Subcutaneous abdominal adipose tissue (tissue), 5 donors: Measurements from ENCODE around the gene MYADML2.
A peak's percentile ranks its signal among the peaks of the same experiment; 100 is the strongest.

Experiments
- H3K27ac ChIP-seq: one replicate; pipeline ENCODE4 v1.7.0; 2013; ENCODE audit warnings: low read depth, mild to moderate bottlenecking, inconsistent platforms, low read length, moderate library complexity
- H3K27me3 ChIP-seq, 5 donors: one replicate each; pipeline ENCODE4 v1.7.0; 2013; ENCODE audit warnings: low read length in 5 of 5, inconsistent platforms in 1 of 5; ENCODE audit not compliant: control insufficient read depth in 5 of 5, insufficient read depth in 4 of 5
- H3K36me3 ChIP-seq, 5 donors: one replicate each; pipeline ENCODE4 v1.7.0; 2013; ENCODE audit warnings: low read length in 5 of 5; ENCODE audit not compliant: control insufficient read depth in 5 of 5, insufficient read depth in 5 of 5
- H3K4me1 ChIP-seq, 5 donors: one replicate each; pipeline ENCODE4 v1.7.0; 2013; ENCODE audit warnings: low read length in 5 of 5, mild to moderate bottlenecking in 3 of 5, moderate library complexity in 1 of 5; ENCODE audit not compliant: control insufficient read depth in 5 of 5, insufficient read depth in 5 of 5
- H3K4me3 ChIP-seq, 5 donors: one replicate each; pipeline ENCODE4 v1.7.0; 2013; ENCODE audit warnings: low read length in 5 of 5, low read depth in 1 of 5
- H3K9ac ChIP-seq, 5 donors: one replicate each; pipeline ENCODE4 v1.7.0; 2013; ENCODE audit warnings: low read length in 5 of 5, mild to moderate bottlenecking in 4 of 5, moderate library complexity in 3 of 5
- H3K9me3 ChIP-seq, 5 donors: one replicate each; pipeline ENCODE4 v1.7.0; 2013; ENCODE audit warnings: low read length in 5 of 5; ENCODE audit not compliant: control insufficient read depth in 5 of 5
- donor health status: healthy.
- donor health status: healthy.
- donor health status: healthy.
- donor health status: healthy.
- donor health status: healthy.

MYADML2 gene

GRCh38 chr17:81916234-81917001 is 30.6 kb downstream of the MYADML2 start:
- peaks cover 0 to 64% (median 47%) of the 10 kb centered on the region in 5 donors for H3K36me3 ChIP-seq
- H3K9me3 ChIP-seq, result no peaks in the 10 kb centered on the region
- peaks cover 5 to 51% (median 38%) of the 10 kb centered on the region in 5 donors for H3K4me1 ChIP-seq
- H3K27me3 ChIP-seq, result no peaks in the 10 kb centered on the region
- H3K4me3 ChIP-seq, result peak overlapping the region in 4 of 5 donors; percentile 68 to 79 (median 75)
- peak overlapping the region in 2 of 5 donors; percentile 4 to 81 for H3K9ac ChIP-seq
- no peak overlapping the region for H3K27ac ChIP-seq

GRCh38 chr17:81915331-81915730 is 31.7 kb downstream of the MYADML2 start:
- Histone ChIP-seq H3K4me1 (peaks cover 5 to 47% (median 32%) of the 10 kb centered on the region in 5 donors), H3K9me3 (no peaks in the 10 kb centered on the region), H3K27ac (no peak overlapping the region), H3K36me3 (peaks cover 0 to 55% (median 45%) of the 10 kb centered on the region in 5 donors), H3K4me3 (no peak overlapping the region), H3K27me3 (no peaks in the 10 kb centered on the region), H3K9ac (no peak overlapping the region)

- Histone ChIP-seq H3K9ac (no peak overlapping the region), H3K4me3 (no peak overlapping the region), H3K27me3 (no peaks in the 10 kb centered on the region), H3K27ac (no peak overlapping the region), H3K4me1 (peaks cover 7 to 46% (median 35%) of the 10 kb centered on the region in 5 donors), H3K9me3 (no peaks in the 10 kb centered on the region), H3K36me3 (peaks cover 0 to 46% (median 37%) of the 10 kb centered on the region in 5 donors)
These were observed 32.8 kb downstream of the MYADML2 start for GRCh38 chr17:81914103-81914850.

GRCh38 chr17:81913394-81914102 is 33.5 kb downstream of the MYADML2 start:
- Histone ChIP-seq H3K4me3 (no peak overlapping the region), H3K36me3 (peaks cover 0 to 45% (median 37%) of the 10 kb centered on the region in 5 donors), H3K27ac (no peak overlapping the region), H3K9ac (no peak overlapping the region), H3K27me3 (no peaks in the 10 kb centered on the region), H3K4me1 (peaks cover 7 to 43% (median 29%) of the 10 kb centered on the region in 5 donors), H3K9me3 (no peaks in the 10 kb centered on the region)

GRCh38 chr17:81912441-81913309 is 34.4 kb downstream of the MYADML2 start:
- H3K36me3 ChIP-seq, result peaks cover 0 to 54% (median 42%) of the 10 kb centered on the region in 5 donors

GRCh38 chr17:81911969-81912368 is 35.1 kb downstream of the MYADML2 start:
- H3K4me3 ChIP-seq, result peak overlapping the region in 1 of 5 donors; percentile 22
- H3K27me3 ChIP-seq, result no peaks in the 10 kb centered on the region
- no peaks in the 10 kb centered on the region for H3K9me3 ChIP-seq
- H3K9ac ChIP-seq, result no peak overlapping the region
- no peak overlapping the region for H3K27ac ChIP-seq
- peaks cover 3 to 32% (median 18%) of the 10 kb centered on the region in 5 donors for H3K4me1 ChIP-seq
- peaks cover 0 to 59% (median 48%) of the 10 kb centered on the region in 5 donors for H3K36me3 ChIP-seq

More at GRCh38 chr17:81912441-81913309, 34.4 kb downstream of the MYADML2 start:
- no peaks in the 10 kb centered on the region for H3K27me3 ChIP-seq
- no peak overlapping the region for H3K4me3 ChIP-seq
- peaks cover 7 to 38% (median 24%) of the 10 kb centered on the region in 5 donors for H3K4me1 ChIP-seq
- no peaks in the 10 kb centered on the region for H3K9me3 ChIP-seq
- H3K9ac ChIP-seq, result no peak overlapping the region
- no peak overlapping the region for H3K27ac ChIP-seq

- Histone ChIP-seq H3K27ac (no peak within 1 kb of the TSS), H3K9me3 (no peaks in the 10 kb centered on the region)
These were observed 35.6 kb downstream of the MYADML2 start, which contains the start of gene PCYT2 for GRCh38 chr17:81911277-81911961. Gene PCYT2, minus strand, starts transcription at chr17:81911399. Its CDS starts 44 bp downstream, at chr17:81911355.

GRCh38 chr17:81910840-81911276 is 36.2 kb downstream of the MYADML2 start:
- no peaks in the 10 kb centered on the region for H3K9me3 ChIP-seq
- H3K27me3 ChIP-seq, result no peaks in the 10 kb centered on the region
- peaks cover 2 to 22% (median 14%) of the 10 kb centered on the region in 5 donors for H3K4me1 ChIP-seq
- H3K9ac ChIP-seq, result peak overlapping the region in 4 of 5 donors; percentile 52 to 81 (median 68)
- H3K36me3 ChIP-seq, result peaks cover 0 to 70% (median 55%) of the 10 kb centered on the region in 5 donors
- H3K4me3 ChIP-seq, result peak overlapping the region; percentile 61 to 83 (median 76)
- H3K27ac ChIP-seq, result no peak overlapping the region

More at GRCh38 chr17:81911277-81911961, 35.6 kb downstream of the MYADML2 start, which contains the start of gene PCYT2:
- Histone ChIP-seq H3K4me1 (peaks cover 2 to 26% (median 14%) of the 10 kb centered on the region in 5 donors), H3K27me3 (no peaks in the 10 kb centered on the region), H3K9ac (peak within 1 kb of the TSS; percentile 26 to 81 (median 67)), H3K36me3 (peaks cover 0 to 65% (median 53%) of the 10 kb centered on the region in 5 donors), H3K4me3 (peak within 1 kb of the TSS; percentile 61 to 83 (median 76))
